Liver (tissue), 9 donors: Measurements from ENCODE around the gene TOM1L2. TPM values are rescaled to one million over a fixed set of nuclear protein-coding genes. Genes with fewer than 3 reads are reported as not detected.

ENCODE experiments used
- DNase-seq: peaks from one replicate; pipeline ENCODE4 v3.0.0-alpha.2; 2017; ENCODE audit warnings: low spot score
- H3K27ac ChIP-seq, 2 donors: one replicate each; pipeline ENCODE4 v1.7.0; 2013; ENCODE audit warnings: inconsistent platforms in 2 of 2, low read length in 2 of 2, control low read depth in 1 of 2, low read depth in 1 of 2, mild to moderate bottlenecking in 1 of 2
- H3K27me3 ChIP-seq, 4 donors: one replicate each; pipeline versions ENCODE4 v1.6.1 to v1.7.0; 2013; ENCODE audit warnings: low read length in 3 of 4, inconsistent platforms in 1 of 4, mild to moderate bottlenecking in 1 of 4, moderate library complexity in 1 of 4; ENCODE audit not compliant: control insufficient read depth in 4 of 4, insufficient read depth in 4 of 4
- H3K36me3 ChIP-seq, 4 donors: one replicate each; pipeline versions ENCODE4 v1.6.1 to v1.7.0; 2013; ENCODE audit warnings: low read length in 3 of 4, mild to moderate bottlenecking in 3 of 4, low read depth in 1 of 4, moderate library complexity in 1 of 4; ENCODE audit not compliant: control insufficient read depth in 4 of 4, insufficient read depth in 3 of 4
- H3K4me1 ChIP-seq, 4 donors: one replicate each; pipeline versions ENCODE4 v1.6.1 to v1.7.0; 2013; ENCODE audit warnings: low read length in 3 of 4, mild to moderate bottlenecking in 3 of 4, moderate library complexity in 1 of 4; ENCODE audit not compliant: control insufficient read depth in 4 of 4, insufficient read depth in 4 of 4
- H3K4me3 ChIP-seq, 3 donors: one replicate each; pipeline versions ENCODE4 v1.6.1 to v1.7.0; 2013; ENCODE audit warnings: low read length in 3 of 3, control low read depth in 1 of 3, low read depth in 1 of 3, mild to moderate bottlenecking in 1 of 3
- H3K9ac ChIP-seq, 2 donors: one replicate each; pipeline ENCODE4 v1.7.0; 2013; ENCODE audit warnings: low read length in 2 of 2, mild to moderate bottlenecking in 2 of 2, moderate library complexity in 2 of 2, control low read depth in 1 of 2, low read depth in 1 of 2
- H3K9me3 ChIP-seq, 4 donors: one replicate each; pipeline versions ENCODE4 v1.6.1 to v1.7.0; 2013; ENCODE audit warnings: low read length in 3 of 4; ENCODE audit not compliant: control insufficient read depth in 4 of 4
- ATF3 ChIP-seq: IDR thresholded peaks from 2 replicates; pipeline ENCODE4 v1.6.1; 2016; ENCODE audit warnings: antibody characterized with exemption
- CTCF ChIP-seq: fragments of 150-350 bp; IDR thresholded peaks from 2 replicates; pipeline ENCODE4 v1.5.1; 2017; ENCODE audit warnings: improper control_type of control experiment, low read depth, low read length; ENCODE audit not compliant: missing input control
- EGR1 ChIP-seq, 2 donors: IDR thresholded peaks; 2 replicates each; pipeline ENCODE4 v1.6.1; 2016 to 2018; ENCODE audit warnings: antibody characterized with exemption in 2 of 2, low read depth in 2 of 2
- FOXA1 ChIP-seq: IDR thresholded peaks from 2 replicates; pipeline ENCODE4 v1.6.1; 2016; ENCODE audit warnings: antibody characterized with exemption
- FOXA2 ChIP-seq: IDR thresholded peaks from 2 replicates; pipeline ENCODE4 v1.6.1; 2016; ENCODE audit warnings: antibody characterized with exemption
- GABPA ChIP-seq, 2 donors: IDR thresholded peaks in 1 of 2; conservative IDR thresholded peaks in 1 of 2; 2 replicates each; pipeline ENCODE4 v1.6.1; 2016; ENCODE audit warnings: antibody characterized with exemption in 2 of 2, mild to moderate bottlenecking in 1 of 2, moderate library complexity in 1 of 2
- HNF4A ChIP-seq, 2 donors: conservative IDR thresholded peaks; 2 replicates each; pipeline ENCODE4 v1.6.1; 2016; ENCODE audit warnings: antibody characterized with exemption in 2 of 2, mild to moderate bottlenecking in 2 of 2
- HNF4G ChIP-seq: IDR thresholded peaks from 2 replicates; pipeline ENCODE4 v1.6.1; 2016; ENCODE audit warnings: antibody characterized with exemption
- JUND ChIP-seq, 2 donors: IDR thresholded peaks; 2 replicates each; pipeline ENCODE4 v1.6.1; 2016; ENCODE audit warnings: antibody characterized with exemption in 2 of 2
- NR2F2 ChIP-seq: IDR thresholded peaks from 2 replicates; pipeline ENCODE4 v1.6.1; 2016; ENCODE audit warnings: antibody characterized with exemption
- RAD21 ChIP-seq, 2 donors: IDR thresholded peaks; 2 replicates each; pipeline ENCODE4 v1.6.1; 2016; ENCODE audit warnings: antibody characterized with exemption in 2 of 2, mild to moderate bottlenecking in 2 of 2
- REST ChIP-seq: IDR thresholded peaks from 2 replicates; pipeline ENCODE4 v1.6.1; 2016; ENCODE audit warnings: antibody characterized with exemption, mild to moderate bottlenecking
- RXRA ChIP-seq, 2 donors: IDR thresholded peaks; 2 replicates each; pipeline ENCODE4 v1.6.1; 2017 to 2018; ENCODE audit warnings: antibody characterized with exemption in 2 of 2, mild to moderate bottlenecking in 1 of 2
- SP1 ChIP-seq: IDR thresholded peaks from 2 replicates; pipeline ENCODE4 v1.6.1; 2018; ENCODE audit warnings: antibody characterized with exemption, mild to moderate bottlenecking
- YY1 ChIP-seq: IDR thresholded peaks from 2 replicates; pipeline ENCODE4 v1.6.1; 2016; ENCODE audit warnings: antibody characterized with exemption, mild to moderate bottlenecking
- ZBTB33 ChIP-seq: IDR thresholded peaks from 2 replicates; pipeline ENCODE4 v1.6.1; 2016; ENCODE audit warnings: antibody characterized with exemption
- WGBS: extraction: QIAGEN DNeasy Blood & Tissue Kit; methylation state at CpG from one replicate; pipeline ENCODE4 v1.1.7; 2013; 5-methylcytosine and 5-hydroxymethylcytosine counted together
- polyA plus RNA-seq, 2 donors: library from polyadenylated mRNA; stranded (reverse) in 1 of 2; unstranded in 1 of 2; fragments of 200-250 nt in 1 of 2; fragments of >200 nt in 1 of 2; fragmentation: Nextera tagmentation in 1 of 2; extraction: Ambion mirVana in 1 of 2; gene quantifications; one replicate each; pipeline versions ENCODE4 v1.2.1 to v1.2.3, GENCODE V29; 2013 to 2015
- total RNA-seq, 2 donors: library from RNA; depleted of rRNA; stranded (reverse); fragments of >200 nt; gene quantifications; one replicate each; pipeline ENCODE4 v1.2.3, GENCODE V29; 2014
- TF ChIP-seq, protein P1 (sequence below): IDR thresholded peaks from 2 replicates; pipeline ENCODE4 v1.6.1; 2016; ENCODE audit warnings: antibody characterized with exemption
- donor health status: healthy.
- donor health status: healthy.
- donor health status: healthy.
- donor health status: healthy.
- donor health status: healthy.

The TOM1L2 gene
- total and polyA plus RNA-seq, 4 donors: 5.0 to 24.0 (median 9.3) TPM

DNA sequence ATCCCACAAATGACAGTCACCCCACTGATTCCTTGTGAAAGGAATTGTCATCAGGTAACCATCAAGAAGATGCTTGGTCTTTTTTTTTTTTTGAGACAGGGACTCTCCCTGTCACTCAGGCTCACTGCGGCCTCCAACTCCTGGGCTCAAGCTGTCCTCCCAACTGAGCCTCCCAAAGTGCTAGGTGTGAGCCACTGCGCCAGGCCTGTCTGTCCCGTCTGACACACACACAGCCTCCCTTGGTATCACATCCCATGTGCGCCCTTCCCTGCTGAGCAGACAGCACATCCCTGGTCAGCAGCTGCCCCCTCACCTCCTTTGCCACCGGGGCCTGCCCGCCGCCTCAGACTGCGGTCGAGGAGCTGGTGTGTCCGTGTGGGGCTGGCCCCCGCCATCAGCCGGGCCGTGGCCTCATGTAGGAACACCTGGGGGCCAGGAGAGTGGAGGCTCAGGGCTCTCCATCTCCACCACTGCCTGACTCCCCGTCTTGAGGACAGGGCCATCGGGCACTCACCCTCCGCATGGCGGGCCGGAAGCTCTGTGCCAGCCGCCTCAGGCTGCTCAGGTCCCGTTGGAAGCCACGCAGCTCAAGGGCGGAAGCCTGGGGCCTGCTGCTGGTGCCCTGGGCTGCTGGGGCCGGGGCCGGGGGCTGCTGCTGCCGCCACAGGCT, 159.0 kb downstream of the TOM1L2 start:
- Histone ChIP-seq H3K9ac (no peak overlapping the region), H3K9me3 (no peaks in the 10 kb centered on the region), H3K36me3 (peaks cover 10 to 29% (median 23%) of the 10 kb centered on the region in 4 donors), H3K4me3 (no peak overlapping the region), H3K27me3 (no peaks in the 10 kb centered on the region), H3K4me1 (peaks cover 18 to 77% (median 45%) of the 10 kb centered on the region in 4 donors), H3K27ac (peak overlapping the region; percentile 5 to 52)
- DNase-seq: no peak
- 91% methylated on average over 25 of the region's 25 CpGs for WGBS
- TF ChIP-seq REST (no peak), NR2F2 (no peak), HNF4G (no peak), EGR1 (IDR thresholded peaks at IDR 0.05; ENCODE audit: low read depth in 2 of 2) (no peak), RAD21 (IDR thresholded peaks at IDR 0.05) (no peak), ZBTB33 (no peak), SP1 (no peak), YY1 (no peak), RXRA (IDR thresholded peaks at IDR 0.05) (no peak), FOXA1 (no peak), FOXA2 (no peak), CTCF (no peak), ATF3 (no peak), HNF4A (conservative IDR thresholded peaks at IDR 0.05) (no peak), GABPA (IDR thresholded peaks at IDR 0.05 in 1 of 2, conservative IDR thresholded peaks at IDR 0.05 in 1 of 2) (no peak), JUND (IDR thresholded peaks at IDR 0.05) (no peak)
- TF ChIP-seq, protein P1, sequence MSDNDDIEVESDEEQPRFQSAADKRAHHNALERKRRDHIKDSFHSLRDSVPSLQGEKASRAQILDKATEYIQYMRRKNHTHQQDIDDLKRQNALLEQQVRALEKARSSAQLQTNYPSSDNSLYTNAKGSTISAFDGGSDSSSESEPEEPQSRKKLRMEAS: no peak
